ENCODE results near the gene TCF7L1.

TCF7L1 gene

DNA sequence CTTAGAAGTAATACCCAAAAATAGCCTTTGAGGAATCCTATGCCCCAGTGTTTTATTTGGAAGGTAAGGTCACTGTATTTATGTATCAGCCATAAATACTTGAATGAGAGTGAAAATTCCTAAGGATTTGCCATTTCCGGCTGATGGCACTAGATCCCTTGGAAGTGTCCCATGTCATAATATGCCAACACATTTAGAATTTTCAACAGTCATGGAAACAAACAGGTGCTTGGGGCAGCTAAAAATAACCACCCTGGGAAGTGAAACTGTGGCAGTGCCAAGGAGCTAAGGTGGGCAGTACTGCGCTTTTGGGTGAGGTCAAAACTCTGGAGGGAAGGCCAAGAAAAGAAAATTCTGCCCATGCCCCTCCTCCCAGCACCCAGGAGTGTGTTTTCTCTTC, 80.2 kb downstream of the TCF7L1 start:
- no peaks in the 10 kb centered on the region for H3K4me1 ChIP-seq (ENCODE audit: insufficient read depth, poor library complexity, severe bottlenecking)
- TF ChIP-seq CTCF (IDR thresholded peaks at IDR 0.05; ENCODE audit: poor library complexity, severe bottlenecking), result no peak
- H3K27me3 ChIP-seq (ENCODE audit: insufficient read depth, poor library complexity, severe bottlenecking), result no peaks in the 10 kb centered on the region
- no peaks in the 10 kb centered on the region for H3K9me3 ChIP-seq (ENCODE audit: severe bottlenecking)
- no peak overlapping the region for H3K4me3 ChIP-seq (ENCODE audit: severe bottlenecking)
- DNase-seq (ENCODE audit: low spot score) (no peak), ATAC-seq (ENCODE audit: low read depth) (no peak)
- H3K36me3 ChIP-seq (ENCODE audit: low read depth), result no peaks in the 10 kb centered on the region
- no peak overlapping the region for H3K27ac ChIP-seq (ENCODE audit: poor library complexity, severe bottlenecking)

DNA sequence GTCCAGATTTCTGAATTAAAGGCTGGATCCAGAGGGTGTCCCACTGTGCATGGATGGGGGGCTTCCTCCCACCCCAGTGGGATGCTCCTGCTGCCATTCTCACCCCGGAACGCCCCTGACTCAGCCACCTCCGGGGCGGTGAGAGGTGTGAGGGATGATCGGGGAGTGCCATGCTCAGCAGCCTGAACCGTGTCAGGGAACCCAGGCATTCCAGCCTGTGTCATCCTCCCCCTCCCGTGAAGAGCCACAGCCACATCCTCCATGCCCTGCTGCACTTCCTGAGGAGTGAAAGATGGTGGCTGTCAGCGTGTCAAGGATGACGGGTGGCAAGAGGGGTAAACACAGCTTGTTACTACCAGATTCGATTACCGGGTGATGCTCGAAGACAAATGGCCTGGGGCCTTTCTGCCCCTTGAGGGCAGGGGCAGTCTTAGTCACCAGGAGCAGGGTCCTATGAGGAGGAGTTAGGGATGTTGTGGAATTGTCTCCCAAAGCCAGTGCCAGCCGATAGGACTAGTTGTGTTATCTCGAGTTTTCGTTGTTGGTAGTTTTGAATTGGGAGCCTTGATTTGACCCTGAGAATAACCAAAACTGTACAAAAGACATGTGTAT, 80.8 kb downstream of the TCF7L1 start:
- Histone ChIP-seq H3K27ac (ENCODE audit: poor library complexity, severe bottlenecking) (no peak overlapping the region), H3K4me3 (ENCODE audit: severe bottlenecking) (no peak overlapping the region), H3K4me1 (ENCODE audit: insufficient read depth, poor library complexity, severe bottlenecking) (no peaks in the 10 kb centered on the region), H3K27me3 (ENCODE audit: insufficient read depth, poor library complexity, severe bottlenecking) (no peaks in the 10 kb centered on the region), H3K9me3 (ENCODE audit: severe bottlenecking) (no peaks in the 10 kb centered on the region), H3K36me3 (ENCODE audit: low read depth) (no peaks in the 10 kb centered on the region)
- DNase-seq (ENCODE audit: low spot score) (no peak), ATAC-seq (ENCODE audit: low read depth) (no peak)
- TF ChIP-seq CTCF (IDR thresholded peaks at IDR 0.05; ENCODE audit: poor library complexity, severe bottlenecking), result no peak

DNA sequence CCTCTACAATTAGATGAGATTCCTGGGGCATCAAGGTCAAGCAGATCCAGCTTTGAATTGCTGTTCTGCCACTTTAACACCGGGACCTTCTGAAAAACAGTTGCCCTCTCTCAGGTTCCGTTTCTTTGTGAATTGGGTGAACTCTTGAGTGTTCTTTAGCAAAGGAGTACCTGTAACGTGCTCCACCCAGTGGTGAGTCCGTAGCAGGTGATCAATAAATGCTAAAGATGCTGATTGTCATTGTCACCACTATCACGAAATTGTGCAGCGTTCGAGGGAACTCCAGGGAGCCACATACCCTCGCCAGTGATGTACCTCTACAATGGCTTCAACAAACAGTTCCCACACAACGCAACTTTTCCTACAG, 81.9 kb downstream of the TCF7L1 start:
- Histone ChIP-seq H3K27ac (ENCODE audit: poor library complexity, severe bottlenecking) (no peak overlapping the region), H3K9me3 (ENCODE audit: severe bottlenecking) (no peaks in the 10 kb centered on the region), H3K4me1 (ENCODE audit: insufficient read depth, poor library complexity, severe bottlenecking) (no peaks in the 10 kb centered on the region), H3K4me3 (ENCODE audit: severe bottlenecking) (no peak overlapping the region), H3K27me3 (ENCODE audit: insufficient read depth, poor library complexity, severe bottlenecking) (no peaks in the 10 kb centered on the region), H3K36me3 (ENCODE audit: low read depth) (no peaks in the 10 kb centered on the region; the same call in 1 of the 2 replicates)
- no peak for DNase-seq (ENCODE audit: low spot score)
- no peak for TF ChIP-seq CTCF (IDR thresholded peaks at IDR 0.05; ENCODE audit: poor library complexity, severe bottlenecking)
- no peak for ATAC-seq (ENCODE audit: low read depth)

DNA sequence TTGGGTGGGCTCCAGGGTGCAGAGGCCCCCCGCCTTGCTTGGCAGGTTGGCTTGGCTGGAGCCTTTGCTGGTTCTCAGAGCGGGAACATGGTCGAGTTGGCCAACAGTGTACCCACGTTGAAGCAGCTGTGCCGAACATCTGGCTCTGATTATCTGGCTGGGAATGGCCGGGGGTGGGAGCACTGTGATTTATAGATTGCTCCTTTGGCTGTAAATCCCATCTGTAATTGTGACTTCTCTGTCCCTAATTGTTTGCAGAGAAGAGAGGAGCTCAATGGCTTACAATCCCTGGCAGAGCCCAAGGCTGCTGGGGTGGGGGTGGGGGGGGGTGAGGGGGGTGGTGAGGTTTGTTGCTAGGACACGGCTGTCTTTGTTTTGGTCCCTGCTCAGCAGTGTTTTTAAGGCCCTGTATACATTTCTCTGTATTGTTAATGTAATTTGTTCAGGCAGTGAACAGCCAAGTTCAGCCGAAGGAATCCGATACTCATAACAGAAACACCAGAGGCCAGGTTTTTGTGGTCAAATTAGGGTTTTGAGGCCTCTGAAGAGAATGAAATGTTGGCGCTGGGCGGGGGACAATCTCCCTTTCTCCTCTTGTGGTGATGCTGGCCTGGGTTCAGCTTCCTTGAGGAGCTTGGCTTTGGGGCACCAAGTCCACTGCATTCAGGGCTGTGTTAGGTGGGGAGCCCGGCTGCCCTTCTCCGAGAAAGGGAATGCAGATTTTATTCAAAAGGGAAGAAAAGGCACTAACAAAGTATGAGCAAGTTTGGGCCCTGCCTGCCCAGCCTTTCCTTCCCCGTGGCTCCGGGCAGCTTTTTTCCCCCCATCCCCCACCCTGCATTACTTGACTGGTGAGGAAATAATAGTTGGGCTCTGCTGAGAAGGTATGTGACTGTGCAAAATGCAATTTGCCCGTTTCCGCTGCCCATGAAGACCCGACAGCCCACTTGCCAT, 82.5 kb downstream of the TCF7L1 start:
- no peak for DNase-seq (ENCODE audit: low spot score)
- H3K36me3 ChIP-seq (ENCODE audit: low read depth), result no peaks in the 10 kb centered on the region; the same call in 1 of the 2 replicates

More for the DNA sequence above, 82.5 kb downstream of the TCF7L1 start:
- no peaks in the 10 kb centered on the region for H3K27me3 ChIP-seq (ENCODE audit: insufficient read depth, poor library complexity, severe bottlenecking)
- no peak overlapping the region for H3K27ac ChIP-seq (ENCODE audit: poor library complexity, severe bottlenecking)
- no peaks in the 10 kb centered on the region for H3K4me1 ChIP-seq (ENCODE audit: insufficient read depth, poor library complexity, severe bottlenecking)
- H3K9me3 ChIP-seq (ENCODE audit: severe bottlenecking), result no peaks in the 10 kb centered on the region
- no peak overlapping the region for H3K4me3 ChIP-seq (ENCODE audit: severe bottlenecking)
- no peak for TF ChIP-seq CTCF (IDR thresholded peaks at IDR 0.05; ENCODE audit: poor library complexity, severe bottlenecking)
- no peak for ATAC-seq (ENCODE audit: low read depth)
